Stimulated activated CD4-positive, alpha-beta T cell treated with anti-CD3 and anti-CD28 coated beads, Interleukin-4, amount 100 ng/mL, for 1 hour (primary cell): ENCODE measurements around the gene RAPGEFL1.
"Not testable (repeated sequence)": the region's sequence is repeated elsewhere in the genome, so short reads cannot be mapped to it uniquely, and the experiment has no call there.

Experiments used
- DNase-seq: peaks from one replicate; pipeline ENCODE4 v3.0.0-alpha.2; 2020

Gene RAPGEFL1

DNA sequence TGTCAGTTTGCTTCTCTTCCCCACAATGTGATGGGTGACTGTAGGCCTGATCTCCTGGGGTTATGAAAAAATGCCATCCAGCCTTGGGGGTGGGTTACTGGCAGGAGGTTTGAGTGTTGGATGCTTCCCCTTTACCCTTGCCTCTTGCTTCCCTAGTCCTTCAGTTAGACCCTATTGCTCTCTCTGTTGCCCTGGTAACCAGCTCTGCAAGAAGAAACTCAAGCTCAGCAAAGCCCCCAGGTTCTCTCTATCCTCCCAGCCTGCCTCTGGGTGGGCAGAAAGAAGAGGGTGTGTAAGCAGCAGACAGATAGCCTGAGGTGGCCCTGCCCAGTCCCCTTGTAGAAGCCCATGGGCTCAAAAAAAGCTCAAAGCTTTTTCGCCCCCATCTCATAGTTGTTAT lies 2.8 kb upstream of the RAPGEFL1 start:
- DNase-seq: no peak

DNA sequence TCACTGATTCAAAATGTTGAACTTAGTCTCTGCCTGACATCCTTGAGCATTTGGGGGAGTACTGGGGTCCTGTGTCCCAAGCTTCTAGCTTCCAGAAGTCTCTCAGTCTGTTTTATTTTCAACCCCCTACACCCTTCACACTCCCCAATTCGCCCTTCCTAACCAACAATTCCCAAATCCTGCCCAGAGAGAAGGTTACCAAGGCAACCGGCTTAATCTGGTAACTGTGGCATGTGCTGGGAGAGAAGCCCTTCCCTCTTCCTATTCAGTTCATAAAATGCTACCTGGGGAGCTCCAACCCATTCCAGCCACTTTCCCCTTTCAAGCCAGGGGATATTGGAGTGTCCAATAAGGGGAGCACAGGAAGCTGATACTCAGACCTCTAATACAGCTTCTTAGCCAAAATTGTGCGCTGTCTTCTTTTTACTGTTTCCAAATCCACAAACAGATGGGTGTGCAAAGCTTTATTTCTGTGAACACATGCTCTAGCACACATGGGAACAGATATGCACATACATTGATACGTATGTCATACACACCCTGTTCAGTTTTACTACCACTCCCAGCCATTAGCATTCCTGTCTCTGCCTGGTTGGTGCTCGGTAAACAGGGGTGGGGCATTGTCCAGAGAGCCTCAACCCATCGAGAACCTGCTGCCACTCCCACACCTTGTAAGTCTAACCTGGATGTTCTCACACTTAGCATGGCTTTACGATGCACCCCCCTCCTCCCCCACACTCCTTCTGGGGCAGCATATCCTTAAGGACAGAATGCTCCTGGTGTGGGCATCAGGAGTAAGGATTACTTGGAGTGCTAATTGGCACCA lies 1.1 kb upstream of the RAPGEFL1 start:
- DNase-seq: no peak

DNA sequence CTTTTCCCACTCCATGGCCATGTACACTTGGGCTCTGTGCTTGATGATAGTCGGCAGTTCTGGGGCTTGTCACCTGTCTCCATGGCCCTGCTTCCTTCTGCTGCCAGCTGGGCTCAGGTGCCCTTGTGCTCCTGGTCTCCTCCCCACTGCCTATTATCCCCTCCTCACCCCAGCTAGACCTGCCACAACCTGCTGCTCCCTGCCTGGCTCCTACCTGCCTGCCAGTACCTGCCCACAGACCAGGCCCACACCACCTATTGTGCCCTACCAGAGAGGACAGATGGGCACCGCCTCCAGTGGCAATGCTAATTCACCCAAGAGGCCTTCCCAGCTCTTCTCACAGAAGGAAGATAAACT lies 538 bp upstream of the RAPGEFL1 start:
- DNase-seq: peak; percentile 9

DNA sequence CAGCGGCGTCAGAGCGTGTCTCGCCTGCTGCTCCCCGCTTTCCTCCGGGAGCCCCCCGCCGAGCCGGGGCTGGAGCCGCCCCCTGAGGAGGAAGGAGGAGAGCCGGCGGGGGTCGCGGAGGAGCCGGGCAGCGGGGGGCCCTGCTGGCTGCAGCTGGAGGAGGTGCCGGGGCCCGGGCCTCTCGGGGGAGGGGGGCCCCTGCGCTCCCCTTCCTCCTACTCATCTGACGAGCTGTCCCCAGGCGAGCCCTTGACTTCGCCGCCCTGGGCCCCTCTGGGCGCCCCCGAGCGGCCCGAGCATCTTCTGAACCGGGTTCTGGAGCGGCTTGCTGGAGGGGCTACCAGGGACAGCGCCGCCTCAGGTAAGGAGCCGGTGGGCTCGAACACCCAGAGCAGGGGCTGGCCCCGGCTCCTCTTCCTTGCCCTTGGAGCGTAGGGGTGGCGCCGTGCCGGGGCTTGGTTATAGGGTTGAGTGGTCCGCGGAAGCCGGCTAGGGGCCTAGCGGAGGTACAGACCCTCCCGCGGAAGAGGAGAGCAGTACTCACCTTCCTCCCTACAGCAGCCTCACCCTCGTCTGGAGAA lies 841 bp downstream of the RAPGEFL1 start:
- no peak for DNase-seq

DNA sequence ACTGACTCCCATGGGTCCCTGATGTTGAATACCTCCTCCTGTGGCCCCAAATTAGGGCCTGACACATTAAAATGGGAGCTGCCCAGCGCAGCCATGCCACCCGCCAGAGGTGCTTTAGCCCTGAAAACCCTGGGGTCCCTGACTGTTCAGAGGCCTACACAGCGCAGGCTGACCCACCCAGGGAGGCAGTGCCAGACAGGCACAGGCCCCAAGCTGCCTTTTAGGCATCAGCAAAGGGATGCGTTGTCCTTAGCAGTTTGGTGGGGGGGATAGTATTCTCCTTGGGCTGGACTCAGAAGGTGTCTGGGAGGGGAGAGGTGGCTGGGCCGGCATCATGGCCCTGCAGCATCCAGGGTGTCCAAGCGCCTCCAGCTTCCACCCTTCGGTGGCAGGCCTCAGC lies 1.4 kb downstream of the RAPGEFL1 start:
- no peak for DNase-seq

DNA sequence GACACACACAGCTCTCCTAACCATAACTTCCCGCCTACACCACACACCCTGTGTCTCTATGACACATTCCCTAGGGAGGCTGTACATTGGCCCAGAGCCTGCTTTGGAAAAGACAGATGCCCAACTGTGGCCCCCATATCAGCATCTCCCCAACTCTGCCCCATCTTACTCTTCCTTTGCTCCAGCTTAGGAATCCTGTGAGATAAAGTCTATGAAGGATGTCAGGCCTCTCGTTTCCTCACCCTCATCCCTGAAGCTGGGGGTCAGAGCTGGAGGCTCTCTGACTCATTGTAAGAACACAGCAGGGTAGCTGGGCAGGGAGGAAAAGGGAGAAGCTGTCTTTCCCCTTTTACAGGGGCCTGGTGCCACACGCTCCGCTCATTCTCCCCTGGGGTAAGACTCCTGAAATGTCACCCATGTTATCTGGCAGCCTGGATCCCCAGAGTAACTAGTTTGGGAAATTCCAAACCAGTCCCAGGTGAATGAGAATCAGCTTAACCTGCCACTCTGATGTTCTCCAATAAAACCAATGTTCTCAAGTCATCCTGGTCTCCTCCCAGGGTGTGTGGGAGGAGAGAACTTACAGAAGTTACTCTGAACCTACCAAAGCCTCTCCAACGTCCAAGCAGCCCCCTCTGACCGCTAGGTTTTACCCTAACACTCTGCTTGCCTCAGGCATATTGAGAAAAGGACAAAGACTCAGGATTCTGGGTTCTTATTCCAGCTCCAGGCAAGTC lies 2.8 kb downstream of the RAPGEFL1 start:
- DNase-seq: no peak

DNA sequence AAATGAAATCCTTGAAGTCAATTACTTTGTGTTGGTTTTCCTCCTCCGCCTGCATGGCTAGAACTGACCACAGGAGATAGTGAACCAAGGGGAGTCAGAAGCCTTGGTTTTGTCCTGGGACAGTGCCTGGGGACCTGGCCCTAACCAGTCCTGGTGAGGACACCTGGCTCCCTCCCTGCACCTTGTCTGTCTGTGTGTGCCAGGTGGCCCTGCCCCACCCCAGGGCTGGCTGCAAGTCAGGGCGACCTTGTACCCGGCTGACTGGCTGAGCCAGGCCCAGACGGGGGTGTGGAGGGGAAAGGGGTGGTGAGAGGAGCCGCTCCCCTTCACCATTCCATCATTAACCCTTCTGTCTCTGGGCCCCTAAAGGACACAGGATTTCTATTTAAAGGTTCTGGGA lies 3.4 kb downstream of the RAPGEFL1 start:
- no peak for DNase-seq

DNA sequence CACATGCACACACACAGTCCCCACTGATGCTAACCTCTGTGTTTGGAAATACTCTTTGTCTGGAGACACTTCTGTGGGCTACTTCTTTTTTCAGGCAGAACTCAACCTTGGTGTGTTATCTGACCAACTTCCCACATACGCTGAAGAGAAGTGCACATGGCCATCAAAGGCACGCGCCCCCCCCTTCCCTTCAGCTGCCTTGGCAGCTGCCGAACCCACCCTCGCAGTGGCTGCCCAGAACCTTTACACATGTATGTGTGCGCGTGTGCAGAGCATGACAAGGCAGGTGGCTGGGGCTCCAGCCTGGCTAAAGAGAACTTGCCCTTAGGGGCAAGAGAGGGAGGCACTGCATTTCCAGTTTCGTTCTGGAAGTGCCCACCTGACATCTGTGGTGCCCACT lies 3.9 kb downstream of the RAPGEFL1 start:
- no peak for DNase-seq

DNA sequence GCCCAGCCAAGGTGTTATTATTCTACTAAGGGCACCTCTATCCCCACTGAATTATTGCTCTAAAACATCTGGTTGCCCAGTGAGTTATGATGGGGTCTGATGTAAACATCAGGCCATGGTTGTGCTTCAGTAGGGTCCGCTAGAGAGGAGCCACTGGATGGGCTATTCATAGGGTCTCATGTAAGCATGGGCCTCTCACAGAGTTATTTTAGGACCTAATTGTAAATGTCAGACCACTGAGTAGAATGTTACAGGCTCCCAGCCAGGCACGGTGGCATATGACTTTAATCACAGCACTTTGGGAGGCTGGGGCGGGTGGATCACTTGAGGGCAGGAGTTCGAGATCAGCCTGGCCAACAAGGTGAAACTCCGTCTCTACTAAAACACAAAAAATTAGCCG lies 5.3 kb downstream of the RAPGEFL1 start:
- DNase-seq: no peak

DNA sequence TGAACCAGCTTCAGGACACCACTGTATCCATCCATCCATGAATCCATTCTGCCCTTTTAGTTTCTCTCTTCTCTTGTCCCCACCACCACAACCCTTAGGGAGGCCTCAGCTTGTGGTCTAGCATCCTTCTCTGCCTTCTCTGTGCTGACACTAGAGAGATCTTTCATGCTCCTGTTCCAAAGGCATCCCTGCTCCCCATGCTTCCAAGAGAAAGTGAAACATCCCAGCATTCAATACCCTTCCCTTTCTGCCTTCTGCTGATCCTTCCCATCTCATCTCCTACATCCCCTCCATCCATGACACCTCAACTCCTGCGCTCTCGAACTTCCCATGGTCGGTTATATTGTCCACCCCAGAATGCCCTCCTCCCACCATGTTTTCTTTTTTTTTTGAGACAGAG lies 10.0 kb downstream of the RAPGEFL1 start:
- DNase-seq: no peak

DNA sequence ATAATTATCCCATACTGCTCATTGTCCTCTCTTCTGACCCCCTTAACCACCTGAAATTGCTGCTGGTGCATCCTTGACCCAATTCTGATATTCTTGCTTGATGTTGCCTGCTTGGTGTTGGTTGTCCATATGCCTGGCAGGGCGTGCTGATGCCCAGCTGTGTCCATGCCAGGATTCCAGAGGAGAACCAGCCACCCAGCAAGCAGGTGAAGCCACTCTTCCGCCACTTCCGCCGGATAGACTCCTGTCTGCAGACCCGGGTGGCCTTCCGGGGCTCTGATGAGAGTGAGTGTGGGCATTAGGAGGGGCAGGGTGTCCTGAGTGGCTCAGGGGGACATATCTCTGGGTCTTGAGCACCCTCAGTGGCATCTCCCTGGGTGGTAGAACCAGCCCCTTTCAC lies 11.4 kb downstream of the RAPGEFL1 start:
- DNase-seq: no peak

DNA sequence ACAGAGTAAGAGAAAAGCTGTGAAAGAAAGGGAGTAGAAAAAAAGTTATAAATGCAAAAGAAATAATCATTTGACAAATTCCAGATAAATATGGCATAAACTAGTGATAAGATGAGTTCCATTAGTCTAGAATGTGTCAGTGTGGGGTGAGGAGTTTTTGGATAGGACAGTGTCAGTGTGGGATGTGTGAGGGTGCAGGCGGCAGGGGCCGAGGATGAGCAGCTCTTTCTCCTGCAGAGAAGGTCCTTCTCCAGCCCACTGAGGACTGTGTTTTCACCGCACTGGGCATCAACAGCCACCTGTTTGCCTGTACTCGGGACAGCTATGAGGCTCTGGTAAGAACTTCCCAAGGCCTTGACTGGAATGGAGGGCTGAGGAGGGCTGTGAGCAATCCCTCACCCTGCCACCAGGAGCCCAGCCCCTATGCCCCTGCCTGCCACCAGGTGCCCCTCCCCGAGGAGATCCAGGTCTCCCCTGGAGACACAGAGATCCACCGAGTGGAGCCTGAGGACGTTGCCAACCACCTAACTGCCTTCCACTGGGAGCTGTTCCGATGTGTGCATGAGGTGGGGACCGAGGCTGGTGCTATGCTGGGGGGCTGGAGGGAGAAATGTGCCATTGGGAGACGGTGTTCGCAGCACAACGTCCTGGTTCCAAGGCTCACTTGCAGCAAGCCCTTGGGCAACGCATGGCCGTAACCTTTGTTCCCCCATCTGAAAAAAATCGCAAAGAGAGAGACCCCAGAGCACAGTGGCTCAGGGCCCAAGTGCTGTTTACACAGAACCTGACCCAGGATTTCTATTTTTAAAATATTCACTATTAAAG lies 13.1 kb downstream of the RAPGEFL1 start:
- DNase-seq: peak; percentile 31

DNA sequence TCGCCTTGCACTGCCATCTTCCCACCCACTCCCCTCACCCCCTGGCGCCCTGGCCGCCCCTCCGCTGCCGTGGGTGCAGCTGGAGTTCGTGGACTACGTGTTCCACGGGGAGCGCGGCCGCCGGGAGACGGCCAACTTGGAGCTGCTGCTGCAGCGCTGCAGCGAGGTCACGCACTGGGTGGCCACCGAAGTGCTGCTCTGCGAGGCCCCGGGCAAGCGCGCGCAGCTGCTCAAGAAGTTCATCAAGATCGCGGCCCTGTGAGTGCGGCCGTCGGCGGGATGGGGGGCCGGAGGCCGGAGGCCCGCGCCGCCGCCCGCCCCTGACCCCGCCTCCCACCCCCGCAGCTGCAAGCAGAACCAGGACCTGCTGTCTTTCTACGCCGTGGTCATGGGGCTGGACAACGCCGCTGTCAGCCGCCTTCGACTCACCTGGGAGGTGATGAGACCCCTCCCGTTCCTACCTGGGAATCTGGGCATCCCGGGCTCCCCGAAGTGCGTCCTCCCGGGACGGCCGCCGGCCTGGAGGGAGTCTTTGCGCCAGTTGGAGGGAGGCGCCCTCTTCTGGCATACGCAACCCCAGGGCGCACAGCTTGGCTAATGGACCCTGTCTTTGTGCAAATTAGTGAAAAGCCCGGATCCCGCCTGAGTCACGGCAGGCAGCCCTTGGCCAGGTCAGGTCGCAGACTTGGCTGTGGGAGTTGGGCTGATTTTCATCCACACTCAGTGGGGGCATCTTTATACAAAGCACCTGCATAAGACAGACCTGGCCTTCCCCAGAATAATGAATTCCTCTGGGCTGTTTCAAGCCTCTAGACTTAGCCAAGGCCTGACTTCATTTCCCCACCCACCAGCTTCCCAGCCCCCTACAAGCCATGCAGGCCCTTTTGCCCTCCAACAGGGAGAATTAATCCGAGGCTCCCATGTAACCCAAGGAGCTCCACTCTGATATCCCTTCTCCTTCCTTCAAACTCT lies 14.3 kb downstream of the RAPGEFL1 start:
- DNase-seq: peak; percentile 63

DNA sequence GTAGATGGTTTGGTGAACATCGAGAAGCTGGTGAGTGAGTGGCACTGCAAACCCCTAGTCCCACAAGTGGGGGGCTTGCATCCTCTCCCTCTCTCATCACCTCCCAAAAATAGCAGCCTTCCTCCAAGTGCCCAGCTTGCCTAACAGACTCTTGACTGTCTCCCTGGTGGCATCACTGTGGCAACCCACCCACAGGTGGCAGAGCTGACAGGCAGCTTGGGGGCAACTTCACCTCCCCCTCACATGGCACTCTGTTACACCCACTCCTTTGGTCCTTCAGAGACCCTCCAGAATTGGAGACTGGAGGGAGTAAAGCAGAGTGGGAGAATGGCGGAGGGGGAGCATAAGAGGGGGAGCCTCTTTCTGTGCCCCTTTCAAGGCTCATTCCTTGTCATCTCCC lies 15.7 kb downstream of the RAPGEFL1 start:
- DNase-seq: no peak

DNA sequence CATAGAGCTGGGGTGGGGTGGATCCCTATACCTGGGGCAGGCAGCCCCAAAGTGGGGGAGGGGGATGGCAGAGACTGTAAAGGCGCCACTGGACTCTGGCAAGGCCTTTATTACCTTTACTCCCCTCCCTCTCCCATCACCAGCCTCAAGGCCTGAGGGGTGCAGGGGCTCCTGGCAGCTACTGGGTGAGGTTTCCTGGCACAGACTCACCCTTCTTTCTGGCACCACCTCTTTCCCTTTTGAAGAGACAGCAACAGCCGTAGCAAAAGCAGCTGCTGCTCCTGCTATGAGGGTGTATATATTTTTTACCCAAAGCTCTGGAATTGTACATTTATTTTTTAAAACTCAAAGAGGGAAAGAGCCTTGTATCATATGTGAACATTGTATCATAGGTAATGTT lies 17.6 kb downstream of the RAPGEFL1 start:
- no peak for DNase-seq

DNA sequence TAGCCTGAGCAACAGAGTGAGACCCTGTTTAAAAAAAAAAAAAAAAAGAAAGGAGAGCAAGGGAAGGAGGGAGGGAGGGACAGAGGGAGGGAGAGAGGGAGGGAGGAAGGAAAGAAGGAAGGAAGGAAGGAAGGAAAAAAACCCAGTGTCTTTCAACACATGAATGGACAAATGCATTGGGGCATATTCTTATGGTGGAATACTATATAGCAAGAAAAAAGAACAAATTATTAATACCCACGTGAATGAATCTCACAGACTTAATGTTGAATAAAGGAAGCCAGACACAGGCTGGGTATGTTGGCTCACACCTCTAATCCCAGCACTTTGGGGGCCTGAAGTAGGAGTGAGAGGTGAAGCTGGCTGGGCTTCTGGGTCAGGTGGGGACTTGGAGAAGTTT lies 20.3 kb downstream of the RAPGEFL1 start:
- DNase-seq: no peak

DNA sequence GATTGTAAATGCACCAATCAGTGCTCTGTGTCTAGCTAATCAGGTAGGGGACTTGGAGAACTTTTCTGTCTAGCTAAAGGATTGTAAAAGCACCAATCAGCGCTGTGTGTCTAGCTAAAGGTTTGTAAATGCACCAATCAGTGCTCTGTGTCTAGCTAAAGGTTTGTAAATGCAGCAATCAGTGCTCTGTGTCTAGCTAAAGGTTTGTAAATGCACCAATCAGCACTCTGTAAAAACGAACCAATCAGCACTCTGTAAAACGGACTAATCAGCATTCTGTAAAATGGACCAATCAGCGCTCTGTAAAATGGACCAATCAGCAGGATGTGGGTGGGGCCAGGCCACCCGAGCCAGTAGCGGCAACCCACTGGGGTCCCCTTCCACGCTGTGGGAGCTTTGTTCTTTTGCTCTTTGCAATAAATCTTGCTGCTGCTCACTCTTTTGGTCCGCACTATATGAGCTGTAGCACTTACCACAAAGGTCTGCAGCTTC lies 20.7 kb downstream of the RAPGEFL1 start:
- not testable (repeated sequence) for DNase-seq

DNA sequence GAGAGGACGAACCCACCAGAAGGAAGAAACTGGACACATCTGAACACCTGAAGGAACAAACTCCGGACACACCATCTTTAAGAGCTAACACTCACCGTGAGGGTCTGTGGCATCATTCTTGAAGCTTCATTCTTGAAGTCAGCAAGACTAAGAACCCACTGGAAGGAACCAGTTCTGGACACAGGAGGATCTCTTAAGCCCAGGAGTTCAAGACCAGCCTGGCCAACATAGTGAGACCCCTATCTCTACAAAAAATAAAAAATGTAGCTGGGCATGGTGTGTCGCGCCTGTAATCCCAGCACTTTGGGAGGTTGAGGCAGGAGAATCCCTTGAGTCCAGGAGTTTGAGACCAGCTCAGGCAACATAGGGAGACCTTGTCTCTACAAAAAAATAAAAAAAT lies 21.3 kb downstream of the RAPGEFL1 start:
- DNase-seq: no peak

DNA sequence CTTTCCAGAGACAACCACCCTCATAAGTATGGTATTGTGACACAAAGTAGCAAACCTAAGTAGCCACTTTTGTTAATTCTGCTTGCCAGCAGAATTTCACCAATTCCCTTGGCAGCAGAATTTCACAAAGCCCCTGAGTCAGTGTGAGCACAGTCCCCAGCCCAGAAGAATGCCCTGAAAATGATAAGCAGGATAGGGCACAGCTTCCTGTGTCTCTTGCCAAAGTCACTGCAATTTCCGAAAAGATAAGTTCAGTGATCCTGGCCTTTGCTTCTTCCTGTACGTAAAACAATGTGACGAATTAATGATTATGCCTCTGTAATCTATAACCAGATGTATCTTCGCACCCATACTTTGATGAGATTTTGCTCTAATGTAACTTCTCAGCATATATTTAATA lies 25.9 kb downstream of the RAPGEFL1 start:
- no peak for DNase-seq

DNA sequence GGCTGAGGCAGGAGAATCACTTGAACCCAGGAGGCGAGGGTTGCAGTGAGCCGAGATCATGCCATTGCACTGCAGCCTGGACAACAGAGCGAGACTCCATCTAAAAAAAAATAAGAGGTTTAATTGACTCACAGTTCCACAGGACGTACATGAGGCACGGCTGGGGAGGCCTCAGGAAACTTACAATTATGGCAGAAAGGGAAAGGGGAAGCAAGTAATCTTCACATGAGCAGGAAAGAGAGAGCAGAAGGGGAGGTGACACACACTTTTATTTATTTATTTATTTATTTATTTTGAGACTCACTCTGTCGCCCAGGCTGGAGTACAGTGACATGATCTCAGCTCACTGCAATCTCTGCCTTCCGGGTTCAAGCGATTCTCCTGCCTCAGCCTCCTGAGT lies 28.9 kb downstream of the RAPGEFL1 start:
- not testable (repeated sequence) for DNase-seq

DNA sequence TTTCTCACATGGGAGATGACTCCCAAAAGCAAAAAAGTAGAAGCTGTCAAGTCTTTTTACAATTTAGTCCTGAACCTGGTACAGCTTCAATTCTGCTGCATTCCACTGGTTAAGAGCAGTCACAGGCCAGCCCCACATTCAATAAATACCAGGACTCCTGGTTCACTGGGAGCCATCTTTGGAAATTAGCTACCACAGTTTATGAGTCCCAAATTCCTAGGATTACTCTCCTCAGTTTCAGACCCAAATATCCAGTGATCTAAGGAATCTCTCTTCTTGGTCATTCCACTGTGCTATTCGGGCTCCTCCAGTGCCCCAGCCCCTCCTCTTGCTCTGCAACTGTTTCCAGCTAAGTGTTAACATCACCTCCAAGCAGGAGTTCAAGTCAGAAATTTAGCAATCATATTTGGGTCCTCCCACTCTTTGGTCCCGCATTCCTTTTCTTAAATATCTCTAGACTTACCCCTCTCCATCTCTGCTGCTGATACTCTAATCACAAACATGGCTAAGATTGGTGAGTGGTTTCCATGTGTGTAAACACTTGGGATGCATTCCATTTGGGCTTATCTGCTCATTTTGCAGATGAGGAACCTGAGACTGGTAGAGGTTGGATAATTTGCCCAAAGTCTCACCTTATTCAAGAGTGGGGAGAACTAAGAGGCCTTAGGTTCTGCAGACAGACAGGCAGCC lies 32.3 kb downstream of the RAPGEFL1 start:
- no peak for DNase-seq
